Activated T-helper 1 cell treated with anti-CD3 and anti-CD28 coated beads, Interleukin-2, amount 50 U/mL, for 16 hours (primary cell): ENCODE data around the gene MED12.

Experiments
- DNase-seq, 2 donors: peaks; one replicate each; pipeline ENCODE4 v3.0.0-alpha.2; 2020; ENCODE audit warnings: low read depth in 1 of 2, low spot score in 1 of 2

MED12 gene

GRCh38 chrX:71191248-71191647, 72.9 kb downstream of the MED12 start:
- no peak for DNase-seq
